ENCODE results near the gene DOP1A. TPM values are rescaled to one million over a fixed set of nuclear protein-coding genes. Genes with fewer than 3 reads are reported as not detected.

The DOP1A gene
- polyA plus RNA-seq, 4 donors, result 25.0 to 41.0 (median 33.7) TPM

DNA sequence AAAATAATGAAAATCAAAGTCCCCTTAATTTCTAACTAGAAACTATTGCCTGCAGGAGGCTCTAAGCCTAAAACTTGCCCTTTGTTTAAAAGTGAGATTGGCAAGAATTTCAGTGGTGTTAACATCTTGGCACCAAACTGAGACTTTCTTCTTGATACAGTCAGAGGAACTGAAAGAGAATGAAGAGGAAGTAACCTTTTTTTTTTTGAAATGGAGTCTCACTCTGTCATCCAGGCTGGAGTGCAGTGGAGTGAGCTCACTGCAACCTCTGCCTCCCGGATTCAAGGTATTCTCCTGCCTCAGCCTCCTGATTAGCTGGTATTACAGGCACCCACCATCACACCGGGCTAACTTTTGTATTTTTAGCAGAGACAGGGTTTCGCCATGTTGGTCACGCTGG, 3.6 kb downstream of the DOP1A start:
- DNase-seq (ENCODE audit: low read depth in 4 of 4, low spot score in 3 of 4), result no peak

DNA sequence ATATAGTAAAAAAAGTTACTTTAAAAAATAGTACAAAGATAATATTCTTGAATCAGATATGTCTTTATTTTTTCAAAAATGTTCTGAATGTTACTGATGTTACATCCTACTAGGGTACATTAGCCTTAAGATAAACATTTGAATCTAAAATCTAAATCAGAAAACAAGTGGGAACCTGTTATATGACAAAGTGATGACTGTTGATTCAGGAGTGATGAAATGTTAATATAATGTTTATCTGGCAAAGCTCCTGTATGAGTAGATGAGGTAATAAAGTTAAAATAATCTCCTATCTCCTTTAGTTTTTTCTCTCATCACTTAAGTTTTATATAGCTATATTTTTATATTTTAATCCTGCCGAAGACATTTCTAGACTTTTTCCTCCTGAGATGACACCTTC, 4.2 kb downstream of the DOP1A start:
- no peak for DNase-seq (ENCODE audit: low read depth in 4 of 4, low spot score in 3 of 4)

GRCh38 chr6:83072726-83073125, 5.3 kb downstream of the DOP1A start:
- no peak for DNase-seq (ENCODE audit: low read depth in 4 of 4, low spot score in 3 of 4)

DNA sequence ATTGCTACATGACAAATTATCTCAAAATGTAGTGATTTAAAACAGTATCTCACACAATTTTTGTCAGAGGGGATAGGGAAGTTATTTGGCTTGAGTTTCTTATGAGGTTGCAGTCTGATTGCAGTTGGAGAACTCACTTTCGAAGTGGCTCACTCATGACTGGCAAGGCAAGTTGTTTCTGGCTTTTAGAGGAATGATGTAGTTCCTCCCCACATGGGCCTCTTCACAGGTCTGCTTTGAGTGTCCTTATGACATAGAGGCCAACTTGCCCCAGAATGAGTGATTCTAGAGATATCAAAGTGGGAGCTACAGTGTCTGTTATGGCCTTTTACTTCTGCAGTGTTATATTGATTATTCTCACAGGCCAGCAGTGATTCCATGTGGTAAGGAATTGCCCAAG, 6.1 kb downstream of the DOP1A start:
- no peak for DNase-seq (ENCODE audit: low read depth in 4 of 4, low spot score in 3 of 4)

- DNase-seq (ENCODE audit: low read depth in 4 of 4, low spot score in 3 of 4), result no peak
Observed at GRCh38 chr6:83083476-83083875, 16.0 kb downstream of the DOP1A start.

GRCh38 chr6:83086751-83087150, 19.3 kb downstream of the DOP1A start:
- no peak for DNase-seq (ENCODE audit: low read depth in 4 of 4, low spot score in 3 of 4)

DNA sequence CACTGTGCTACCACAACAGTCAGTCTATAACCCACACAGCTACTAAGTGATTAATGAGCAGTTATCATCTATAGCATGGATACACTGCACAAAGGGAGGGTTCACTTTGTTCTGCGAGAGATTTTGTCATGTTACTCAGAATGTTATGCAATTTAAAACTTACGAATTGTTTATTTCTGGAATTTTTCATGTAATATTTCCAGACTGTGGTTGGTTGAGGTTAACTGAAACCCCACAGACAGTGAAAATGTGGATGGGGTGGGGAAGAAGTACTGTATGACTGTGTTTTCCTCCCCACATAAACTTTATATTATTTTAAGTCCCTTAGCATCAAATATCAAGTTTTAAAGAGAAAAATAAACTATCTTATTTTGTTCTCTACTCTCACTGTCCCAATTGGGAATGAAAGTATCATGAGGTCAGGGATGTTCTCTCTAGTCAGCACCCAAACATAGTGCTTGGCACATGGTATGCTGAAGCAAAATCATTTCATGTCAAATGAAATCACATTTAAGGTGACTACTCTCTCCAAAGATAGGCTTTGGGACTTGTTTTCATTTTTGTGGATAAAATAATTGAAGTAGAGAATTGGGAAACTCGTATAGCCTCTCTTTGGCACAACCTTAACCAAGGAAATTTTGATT, 25.4 kb downstream of the DOP1A start:
- DNase-seq (ENCODE audit: low read depth in 4 of 4, low spot score in 3 of 4), result no peak

DNA sequence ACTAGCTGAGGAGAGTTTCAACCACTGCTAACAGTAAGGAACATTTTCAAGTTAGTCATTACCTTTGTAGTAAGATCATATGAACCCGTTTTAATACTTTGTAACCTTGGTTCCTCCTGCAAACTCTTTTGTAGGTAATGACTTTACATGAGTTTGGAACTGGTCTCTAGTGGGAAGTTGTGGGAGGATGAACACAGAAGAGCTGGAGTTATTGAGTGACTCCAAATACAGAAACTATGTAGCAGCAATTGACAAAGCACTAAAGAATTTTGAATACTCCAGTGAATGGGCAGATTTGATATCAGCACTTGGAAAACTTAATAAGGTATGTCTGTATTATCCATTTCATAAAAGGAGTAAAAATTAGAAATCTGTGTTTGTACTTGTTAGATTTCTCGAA, 29.3 kb downstream of the DOP1A start:
- no peak for DNase-seq (ENCODE audit: low read depth in 4 of 4, low spot score in 3 of 4)

GRCh38 chr6:83097204-83097603, 29.7 kb downstream of the DOP1A start:
- DNase-seq (ENCODE audit: low read depth in 4 of 4, low spot score in 3 of 4), result no peak

- DNase-seq (ENCODE audit: low read depth in 4 of 4, low spot score in 3 of 4), result no peak
Observed at GRCh38 chr6:83097675-83098074, 30.2 kb downstream of the DOP1A start.

- DNase-seq (ENCODE audit: low read depth in 4 of 4, low spot score in 3 of 4), result no peak
Observed at GRCh38 chr6:83098589-83098988, 31.1 kb downstream of the DOP1A start.

DNA sequence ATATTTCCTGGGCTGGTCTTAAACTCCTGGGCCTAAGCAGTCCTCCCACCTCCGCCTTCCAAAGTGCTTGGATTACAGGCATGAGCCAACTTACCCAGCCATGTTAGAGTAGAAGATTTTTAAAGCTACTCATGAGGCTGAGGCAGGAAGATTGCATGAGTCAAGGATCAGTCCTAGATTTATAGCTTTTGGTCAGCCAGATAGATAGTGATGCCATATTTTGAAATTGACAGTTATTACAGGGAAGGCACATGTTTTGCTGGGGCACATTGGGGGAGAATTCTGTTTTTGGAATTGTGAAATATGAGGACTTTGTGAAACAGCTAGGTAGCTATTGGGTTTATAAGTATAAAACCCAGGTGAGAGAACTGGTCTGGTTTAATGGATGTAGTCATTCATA, 40.9 kb downstream of the DOP1A start:
- no peak for DNase-seq (ENCODE audit: low read depth in 4 of 4, low spot score in 3 of 4)

- no peak for DNase-seq (ENCODE audit: low read depth in 4 of 4, low spot score in 3 of 4)
Observed at GRCh38 chr6:83113258-83113657, 45.8 kb downstream of the DOP1A start.

DNA sequence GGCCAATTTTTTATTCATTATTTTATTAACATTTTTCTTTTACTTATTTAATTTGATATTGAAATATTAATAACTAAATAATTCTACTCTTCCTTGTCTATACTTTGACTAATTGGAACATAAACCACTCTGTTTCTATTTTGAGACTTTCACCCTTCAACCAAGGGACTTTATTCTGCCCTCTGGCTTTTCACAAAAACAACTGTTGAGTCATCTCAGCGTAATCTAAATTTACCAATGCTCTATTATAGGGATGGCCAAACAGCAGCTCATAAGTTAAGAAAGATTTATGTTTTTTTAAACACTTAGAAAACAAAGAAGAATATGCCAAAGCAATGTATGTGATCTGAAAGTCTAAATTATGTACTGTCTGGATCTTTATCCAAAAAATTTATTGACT, 46.7 kb downstream of the DOP1A start:
- DNase-seq (ENCODE audit: low read depth in 4 of 4, low spot score in 3 of 4), result no peak

DNA sequence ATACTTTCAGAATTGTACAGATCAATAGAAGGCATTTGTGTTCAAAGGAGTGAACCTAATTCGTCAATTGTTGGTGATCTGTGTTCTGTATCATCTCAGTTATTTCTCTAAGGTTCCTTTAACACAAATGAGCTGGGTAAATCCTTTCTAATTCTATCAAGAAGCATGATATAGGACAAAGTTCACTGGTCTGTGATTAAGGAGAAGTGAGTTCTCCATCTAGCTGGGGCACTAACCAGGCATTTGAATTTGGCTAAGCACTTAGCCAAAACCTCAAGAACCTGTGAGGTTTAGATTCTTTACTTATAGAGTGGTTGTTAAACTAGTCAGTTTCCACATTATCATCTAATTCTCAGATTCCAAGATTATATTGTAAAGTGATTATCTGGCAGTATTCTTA, 50.3 kb downstream of the DOP1A start:
- DNase-seq (ENCODE audit: low read depth in 4 of 4, low spot score in 3 of 4), result no peak

- DNase-seq (ENCODE audit: low read depth in 4 of 4, low spot score in 3 of 4), result no peak
Observed at GRCh38 chr6:83119742-83120300, 52.4 kb downstream of the DOP1A start.

DNA sequence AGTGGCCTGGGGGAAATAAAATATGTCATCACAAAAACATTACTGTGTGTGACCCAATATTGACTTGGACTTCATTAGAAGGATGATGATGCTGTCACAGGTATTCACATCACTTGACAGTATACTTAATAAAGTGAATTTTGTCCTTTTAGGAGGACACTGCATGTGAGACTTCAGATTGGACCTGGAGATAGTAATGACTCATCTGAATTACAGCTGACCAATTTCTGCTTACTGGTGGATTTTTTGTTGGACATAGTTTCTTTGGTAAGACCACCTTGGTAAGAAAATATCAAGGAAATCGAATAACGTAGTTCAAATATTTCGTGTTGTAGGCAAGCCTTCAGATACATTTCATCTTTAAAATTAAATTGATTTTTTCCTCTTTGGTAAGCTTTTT, 57.1 kb downstream of the DOP1A start:
- DNase-seq (ENCODE audit: low read depth in 4 of 4, low spot score in 3 of 4), result no peak

GRCh38 chr6:83125425-83125824, 58.0 kb downstream of the DOP1A start:
- no peak for DNase-seq (ENCODE audit: low read depth in 4 of 4, low spot score in 3 of 4)

DNA sequence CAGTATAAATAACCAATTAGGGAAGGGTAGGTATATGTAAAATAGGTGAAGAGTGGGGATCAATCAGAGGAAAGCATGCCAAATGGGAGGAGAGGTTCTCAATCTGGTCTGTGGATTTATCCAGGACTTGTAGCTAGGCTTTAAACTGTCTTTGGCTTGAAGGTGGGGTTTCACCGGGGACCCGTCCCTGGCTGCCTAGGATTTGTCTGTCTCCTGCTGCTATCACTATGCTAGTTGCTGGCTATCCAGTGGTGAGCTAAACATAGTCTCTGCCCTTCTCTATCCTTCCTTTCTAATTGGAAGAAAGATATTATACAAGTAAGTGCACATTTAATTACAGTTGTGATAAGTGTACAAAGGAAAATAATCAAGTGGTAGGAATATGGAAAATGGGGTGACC, 58.8 kb downstream of the DOP1A start:
- no peak for DNase-seq (ENCODE audit: low read depth in 4 of 4, low spot score in 3 of 4)

- DNase-seq (ENCODE audit: low read depth in 4 of 4, low spot score in 3 of 4), result no peak
Observed at GRCh38 chr6:83126807-83127206, 59.3 kb downstream of the DOP1A start.

GRCh38 chr6:83127258-83127657, 59.8 kb downstream of the DOP1A start:
- DNase-seq (ENCODE audit: low read depth in 4 of 4, low spot score in 3 of 4), result no peak

DNA sequence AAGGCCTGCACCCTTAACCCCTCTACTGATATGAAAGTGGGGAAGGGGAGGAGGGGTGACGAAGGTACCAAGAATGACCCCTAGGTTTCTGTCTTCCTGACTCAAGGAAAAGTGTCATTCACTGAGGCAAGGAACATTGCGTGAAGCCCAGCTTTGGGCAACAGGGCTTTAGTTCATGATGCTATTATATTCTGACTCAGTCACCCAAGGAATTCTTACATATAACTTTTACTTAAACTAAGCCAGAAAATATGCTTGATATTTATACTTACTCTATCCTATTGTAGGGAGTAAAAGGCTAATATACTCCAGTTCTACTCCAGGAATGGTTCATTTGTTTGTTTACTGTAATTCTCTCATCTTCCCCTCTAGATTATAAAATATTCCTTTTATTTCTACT, 60.5 kb downstream of the DOP1A start:
- no peak for DNase-seq (ENCODE audit: low read depth in 4 of 4, low spot score in 3 of 4)

DNA sequence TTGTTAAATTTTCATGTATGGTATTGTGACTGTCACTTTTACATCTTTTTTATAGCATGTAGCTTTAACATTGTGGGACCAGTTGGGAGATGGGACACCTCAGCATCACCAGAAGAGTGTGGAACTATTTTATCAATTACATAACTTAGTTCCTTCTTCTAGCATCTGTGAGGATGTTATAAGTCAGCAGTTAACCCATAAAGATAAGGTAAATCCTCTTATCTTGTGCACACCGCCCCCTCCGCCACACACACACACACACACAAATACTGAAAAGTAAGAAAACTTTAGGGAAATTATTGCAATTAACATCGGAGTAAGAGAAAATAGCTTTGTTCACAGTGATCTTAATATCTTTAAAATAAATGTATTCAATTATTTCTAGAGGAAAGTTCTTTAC, 64.7 kb downstream of the DOP1A start:
- DNase-seq (ENCODE audit: low read depth in 4 of 4, low spot score in 3 of 4), result no peak
